ENCODE measurements around the gene MYB.
"Not testable (repeated sequence)": the region's sequence is repeated elsewhere in the genome, so short reads cannot be mapped to it uniquely, and the experiment has no call there.

The MYB gene

DNA sequence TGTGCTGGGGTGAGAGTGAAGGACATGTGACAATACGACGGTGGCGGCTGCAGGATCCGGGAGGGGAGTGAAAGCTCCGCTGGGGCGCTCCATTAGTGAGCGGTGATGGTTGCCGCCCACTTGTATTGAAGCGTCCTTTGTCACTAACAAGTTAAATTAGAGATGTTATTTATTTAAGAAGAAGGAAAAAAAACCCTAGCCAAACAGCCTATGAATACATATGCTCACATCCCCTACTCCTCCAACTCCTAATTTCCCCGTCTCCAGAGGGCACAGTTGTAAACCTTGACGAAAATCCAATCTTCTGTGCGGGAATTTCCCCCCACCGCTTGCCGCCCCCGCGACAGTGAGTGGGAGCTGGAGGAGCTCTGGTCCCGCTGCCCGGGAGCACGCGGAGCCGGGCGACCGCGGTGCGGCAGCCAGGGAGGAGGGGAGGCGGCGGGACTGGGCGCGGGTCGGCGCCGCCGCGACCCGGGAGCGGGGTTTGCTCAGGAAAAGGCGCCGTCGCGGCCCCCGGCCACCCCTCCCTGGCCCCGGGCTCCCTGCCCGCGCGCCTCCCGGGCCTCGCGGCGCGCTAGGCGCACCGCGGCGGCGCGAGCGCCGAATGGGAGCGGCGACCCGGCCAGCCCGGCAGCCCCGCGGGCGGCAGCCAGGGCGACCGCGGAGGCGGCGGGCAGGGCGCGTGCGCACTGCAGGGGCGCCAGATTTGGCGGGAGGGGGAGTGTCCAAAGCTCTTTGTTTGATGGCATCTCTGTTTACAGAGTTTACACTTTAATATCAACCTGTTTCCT is at the start of gene MYB:
Gene MYB (plus strand): TSS at position 767 of the 791 bp plus-strand sequence. CDS start 206 bp downstream, outside the sequence.
- DNase-seq (ENCODE audit: low read depth) = peak; percentile 41

- DNase-seq (ENCODE audit: low read depth) = no peak
Observed at GRCh38 chr6:135132776-135133175, 48.3 kb upstream of the MYB start.

GRCh38 chr6:135135835-135136234 is 45.3 kb upstream of the MYB start:
- no peak for DNase-seq (ENCODE audit: low read depth)

- DNase-seq (ENCODE audit: low read depth) = no peak
Observed at GRCh38 chr6:135137826-135138225, 43.3 kb upstream of the MYB start.

GRCh38 chr6:135141182-135141581 is 39.9 kb upstream of the MYB start:
- no peak for DNase-seq (ENCODE audit: low read depth)

- DNase-seq (ENCODE audit: low read depth) = no peak
Observed at GRCh38 chr6:135141728-135142127, 39.4 kb upstream of the MYB start.

DNA sequence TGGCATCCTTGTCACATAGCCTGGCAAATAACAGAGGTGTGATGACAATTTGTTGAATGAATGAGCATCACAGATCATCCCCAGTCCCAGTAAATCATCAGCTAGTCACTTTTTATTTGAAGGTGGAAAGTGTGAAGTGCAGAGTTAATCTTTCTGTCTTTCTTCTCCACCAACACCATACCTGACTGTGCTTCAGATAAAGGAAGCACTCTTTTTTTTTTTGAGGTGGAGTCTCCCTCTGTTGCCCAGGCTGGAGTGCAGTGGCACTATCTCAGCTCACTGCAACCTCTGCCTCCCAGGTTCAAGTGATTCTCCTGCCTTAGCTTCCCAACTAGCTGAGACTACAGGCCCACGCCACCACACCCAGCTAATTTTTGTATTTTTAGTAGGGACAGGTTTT is 38.9 kb upstream of the MYB start:
- not testable (repeated sequence) for DNase-seq (ENCODE audit: low read depth)

- DNase-seq (ENCODE audit: low read depth) = no peak
Observed at GRCh38 chr6:135144673-135145062, 36.4 kb upstream of the MYB start.

GRCh38 chr6:135145063-135145800 is 35.9 kb upstream of the MYB start:
- no peak for DNase-seq (ENCODE audit: low read depth)

- DNase-seq (ENCODE audit: low read depth) = no peak
Observed at GRCh38 chr6:135146162-135146934, 34.8 kb upstream of the MYB start.

GRCh38 chr6:135147637-135148592 is 33.2 kb upstream of the MYB start:
- DNase-seq (ENCODE audit: low read depth) = no peak

GRCh38 chr6:135148889-135149288 is 32.2 kb upstream of the MYB start:
- DNase-seq (ENCODE audit: low read depth) = no peak

DNA sequence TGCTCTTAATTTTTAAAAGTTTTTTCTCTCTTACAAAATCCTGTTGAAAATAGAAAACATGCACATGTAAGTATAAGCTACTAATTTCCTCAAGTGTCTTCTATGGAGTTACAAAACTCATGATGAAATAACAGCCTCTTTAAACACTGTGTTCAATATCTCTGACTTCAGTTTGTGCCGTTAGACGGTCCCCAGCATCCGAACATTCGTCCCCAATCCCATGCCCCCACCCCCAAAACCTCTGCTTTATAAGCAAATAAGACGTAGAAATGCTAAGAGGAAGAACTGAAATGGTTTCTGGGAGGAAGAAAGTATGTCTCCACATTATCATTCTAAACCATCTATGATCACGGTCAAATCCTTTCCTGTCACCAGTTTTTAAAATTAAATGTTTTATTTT is 31.7 kb upstream of the MYB start:
- no peak for DNase-seq (ENCODE audit: low read depth)

- not testable (repeated sequence) for DNase-seq (ENCODE audit: low read depth)
Observed at GRCh38 chr6:135150481-135150880, 30.6 kb upstream of the MYB start.

GRCh38 chr6:135154125-135154524 is 27.0 kb upstream of the MYB start:
- DNase-seq (ENCODE audit: low read depth) = not testable (repeated sequence)

DNA sequence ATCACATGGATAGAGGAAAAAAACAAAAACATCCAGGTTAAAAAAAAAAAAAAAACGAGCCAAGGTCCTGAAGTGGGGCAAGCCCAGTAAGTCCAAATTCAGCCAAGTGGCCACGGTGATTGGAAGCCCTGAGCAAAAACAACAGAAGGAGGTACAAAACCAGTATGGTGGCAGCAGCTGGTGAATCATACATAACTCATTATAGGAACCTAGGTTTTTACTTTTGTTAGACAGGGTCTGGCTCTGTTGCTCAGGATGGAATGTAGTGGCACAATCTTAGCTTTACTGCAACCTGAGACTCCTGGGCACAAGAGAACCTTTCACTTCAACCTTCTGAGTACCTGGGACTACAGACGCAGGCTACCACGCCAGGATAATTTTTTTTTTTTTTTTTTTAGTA is 22.7 kb upstream of the MYB start:
- no peak for DNase-seq (ENCODE audit: low read depth)

GRCh38 chr6:135159531-135159930 is 21.6 kb upstream of the MYB start:
- DNase-seq (ENCODE audit: low read depth) = no peak

DNA sequence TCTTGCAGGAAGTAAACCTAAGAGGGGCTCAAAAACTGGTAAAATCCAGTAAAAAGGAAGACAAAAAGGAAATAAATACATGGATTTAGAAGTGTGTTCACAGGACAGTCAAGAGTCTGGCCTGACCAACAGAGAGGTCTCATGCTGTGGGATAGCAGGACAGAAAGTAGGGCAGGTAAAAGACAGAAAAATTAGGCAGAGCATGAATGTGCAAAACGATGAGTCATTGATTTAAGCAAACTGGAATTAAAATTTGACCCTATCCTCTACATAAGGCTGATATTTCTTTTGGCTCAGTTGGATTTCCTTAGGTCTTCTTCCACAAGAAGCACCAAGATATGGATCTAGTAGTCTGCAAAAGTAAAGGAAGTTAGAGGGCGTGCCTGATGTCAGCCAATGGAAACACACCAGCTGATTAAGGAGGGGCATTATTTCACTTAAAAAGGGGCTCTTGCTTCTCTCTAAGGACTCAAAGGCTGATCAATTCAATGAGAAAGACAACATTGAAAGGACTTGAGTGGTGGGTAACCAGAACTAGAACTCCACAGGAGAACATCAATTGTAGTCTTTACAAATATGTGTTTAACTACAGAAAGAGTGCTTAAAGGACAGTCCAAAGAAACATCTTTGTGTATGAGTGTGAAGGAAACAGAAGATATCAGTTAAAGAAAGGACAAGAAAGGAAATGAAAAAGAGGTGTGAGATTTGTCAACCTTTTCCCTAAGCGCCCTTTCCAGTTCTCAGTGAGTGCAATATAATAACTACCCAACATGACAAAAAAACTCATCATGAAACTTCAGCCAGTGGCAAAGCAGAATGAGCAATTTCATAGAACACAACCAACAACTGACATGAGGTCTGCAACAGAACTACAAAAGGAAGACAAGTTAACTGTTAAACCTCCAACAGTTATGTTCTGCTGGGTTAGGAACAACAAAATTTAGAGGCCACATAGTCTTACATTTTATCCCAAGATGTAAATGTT is 19.4 kb upstream of the MYB start:
- no peak for DNase-seq (ENCODE audit: low read depth)

DNA sequence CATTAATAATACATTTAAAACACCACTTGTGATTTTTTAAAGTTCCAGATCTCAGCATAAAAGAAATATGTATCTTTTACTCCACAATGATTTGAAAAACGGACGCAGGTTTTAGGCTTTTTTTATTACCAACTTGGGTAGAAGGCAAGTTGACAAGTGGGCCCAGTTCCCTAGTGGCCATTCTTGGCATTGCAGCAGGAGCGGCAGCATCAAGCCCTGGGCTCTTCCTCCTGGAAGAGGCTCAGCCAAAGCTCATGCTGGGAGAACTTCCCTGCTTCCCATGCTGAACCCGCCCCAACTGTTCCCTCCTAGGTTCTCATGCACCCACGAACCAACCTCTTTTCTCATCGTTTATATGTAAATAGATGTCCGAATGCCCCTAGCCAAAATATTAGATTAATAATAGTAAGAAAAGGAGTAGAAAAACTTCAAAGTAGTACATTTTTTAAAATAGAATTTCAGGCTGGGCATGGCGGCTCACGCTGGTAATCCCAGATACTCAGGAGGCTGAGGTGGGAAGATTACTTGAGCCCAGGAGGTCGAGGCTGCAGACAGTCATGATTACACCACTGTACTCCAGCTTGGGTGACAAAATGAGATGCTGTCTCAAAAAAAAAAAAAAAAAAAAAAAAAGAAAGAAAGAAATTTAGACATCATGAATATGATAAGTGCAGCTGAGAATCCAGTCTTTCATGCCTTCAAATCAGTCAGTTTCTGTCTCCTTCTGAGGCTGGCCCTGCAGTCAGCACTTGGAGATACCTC is 18.2 kb upstream of the MYB start:
- DNase-seq (ENCODE audit: low read depth) = no peak

DNA sequence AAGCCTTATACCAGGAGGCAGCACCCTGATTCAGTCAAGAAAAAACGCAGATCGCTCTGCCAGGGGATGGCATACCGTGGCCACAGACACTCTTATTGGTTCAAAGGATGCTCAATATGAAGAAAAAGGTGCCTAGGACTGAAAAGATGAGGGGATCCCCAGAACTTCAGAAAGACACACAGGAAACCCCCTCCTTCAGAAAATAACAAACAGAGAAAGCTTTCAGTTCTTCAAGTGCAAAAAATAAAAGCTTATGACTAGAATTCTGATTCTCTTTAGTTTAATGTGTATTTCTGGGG is 17.7 kb upstream of the MYB start:
- no peak for DNase-seq (ENCODE audit: low read depth)
